Breast epithelium (tissue), 3 donors: Measurements from ENCODE around the gene BABAM2.

Experiments used
- POLR2A ChIP-seq: fragments of 450-650 bp; IDR thresholded peaks from one replicate; pipeline ENCODE4 v1.6.1; 2016; ENCODE audit warnings: antibody characterized with exemption, mild to moderate bottlenecking, moderate library complexity
- TF ChIP-seq, protein P1 (sequence below), 3 donors: fragments of 450-650 bp; IDR thresholded peaks; one replicate each; pipeline ENCODE4 v1.5.1; 2016 to 2017; ENCODE audit warnings: antibody characterized with exemption in 3 of 3, mild to moderate bottlenecking in 3 of 3, moderate library complexity in 3 of 3

DNA sequence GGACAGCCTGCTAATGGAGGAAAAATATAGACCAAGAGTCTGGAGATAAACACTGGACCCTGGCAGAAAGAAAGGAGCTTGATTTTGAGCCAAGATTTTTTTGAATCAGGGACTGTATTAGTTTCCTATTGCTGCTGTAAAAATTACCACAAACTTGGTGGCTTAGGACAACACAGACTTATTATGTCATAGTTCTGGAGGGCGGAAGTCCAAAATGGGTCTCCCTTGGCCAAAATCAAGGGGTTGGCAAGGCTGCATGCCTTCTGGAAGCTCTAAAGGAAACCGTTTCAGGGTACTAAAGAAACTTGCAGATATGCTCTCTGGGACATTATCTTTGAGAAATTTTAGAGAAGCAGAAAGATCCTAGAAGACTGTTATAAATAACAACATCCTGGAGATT, 140.1 kb downstream of the BABAM2 start:
- TF ChIP-seq, protein P1, sequence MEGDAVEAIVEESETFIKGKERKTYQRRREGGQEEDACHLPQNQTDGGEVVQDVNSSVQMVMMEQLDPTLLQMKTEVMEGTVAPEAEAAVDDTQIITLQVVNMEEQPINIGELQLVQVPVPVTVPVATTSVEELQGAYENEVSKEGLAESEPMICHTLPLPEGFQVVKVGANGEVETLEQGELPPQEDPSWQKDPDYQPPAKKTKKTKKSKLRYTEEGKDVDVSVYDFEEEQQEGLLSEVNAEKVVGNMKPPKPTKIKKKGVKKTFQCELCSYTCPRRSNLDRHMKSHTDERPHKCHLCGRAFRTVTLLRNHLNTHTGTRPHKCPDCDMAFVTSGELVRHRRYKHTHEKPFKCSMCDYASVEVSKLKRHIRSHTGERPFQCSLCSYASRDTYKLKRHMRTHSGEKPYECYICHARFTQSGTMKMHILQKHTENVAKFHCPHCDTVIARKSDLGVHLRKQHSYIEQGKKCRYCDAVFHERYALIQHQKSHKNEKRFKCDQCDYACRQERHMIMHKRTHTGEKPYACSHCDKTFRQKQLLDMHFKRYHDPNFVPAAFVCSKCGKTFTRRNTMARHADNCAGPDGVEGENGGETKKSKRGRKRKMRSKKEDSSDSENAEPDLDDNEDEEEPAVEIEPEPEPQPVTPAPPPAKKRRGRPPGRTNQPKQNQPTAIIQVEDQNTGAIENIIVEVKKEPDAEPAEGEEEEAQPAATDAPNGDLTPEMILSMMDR (IDR thresholded peaks at IDR 0.05) = no peak
- no peak for TF ChIP-seq POLR2A
